OCI-LY1 (cell line): Measurements from ENCODE around the gene WBP2.

Experiments used
- H2AFZ ChIP-seq: fragments of 200-600 bp; sonication (generic), shearing (Covaris generic); 2 replicates; pipeline ENCODE4 v1.6.0; 2014; ENCODE audit warnings: antibody characterized with exemption, mild to moderate bottlenecking, low read length
- H3F3A ChIP-seq: fragments of 200-600 bp; sonication (generic), shearing (Covaris generic); 2 replicates; pipeline ENCODE4 v1.6.0; 2014; ENCODE audit warnings: mild to moderate bottlenecking, antibody characterized with exemption, low read length, moderate library complexity; ENCODE audit not compliant: insufficient read depth
- H3K27ac ChIP-seq: fragments of 200-600 bp; sonication (generic); 2 replicates; pipeline ENCODE4 v1.5.1; 2014; ENCODE audit warnings: low read length, mixed run types, mild to moderate bottlenecking, low read depth; ENCODE audit not compliant: poor library complexity, severe bottlenecking
- H3K27me3 ChIP-seq: fragments of 200-600 bp; sonication (generic); 2 replicates; pipeline ENCODE4 v1.6.0; 2014; ENCODE audit warnings: antibody characterized with exemption, mild to moderate bottlenecking, low read length, moderate library complexity; ENCODE audit not compliant: insufficient read depth
- H3K36me3 ChIP-seq: fragments of 200-600 bp; sonication (generic); 2 replicates; pipeline ENCODE4 v1.6.1; 2014; ENCODE audit warnings: mild to moderate bottlenecking, antibody characterized with exemption, low read length, moderate library complexity, mixed read lengths; ENCODE audit not compliant: insufficient read depth
- H3K4me1 ChIP-seq: fragments of 200-600 bp; sonication (generic); 2 replicates; pipeline ENCODE4 v1.5.1; 2014; ENCODE audit warnings: mild to moderate bottlenecking, low read length, moderate library complexity; ENCODE audit not compliant: insufficient read depth, severe bottlenecking
- H3K4me2 ChIP-seq: fragments of 200-600 bp; sonication (generic), shearing (Covaris generic); 2 replicates; pipeline ENCODE4 v1.6.1; 2014; ENCODE audit warnings: low read length
- H3K4me3 ChIP-seq: fragments of 200-600 bp; sonication (generic); 2 replicates; pipeline ENCODE4 v1.5.1; 2014; ENCODE audit warnings: low read length, low read depth, mild to moderate bottlenecking, mixed read lengths; ENCODE audit not compliant: poor library complexity, severe bottlenecking
- H3K79me2 ChIP-seq: fragments of 200-600 bp; shearing (Covaris generic); 2 replicates; pipeline ENCODE4 v1.6.1; 2016; ENCODE audit warnings: mixed run types, low read length, mixed read lengths; ENCODE audit not compliant: insufficient read depth
- H3K9ac ChIP-seq: fragments of 200-600 bp; sonication (generic), shearing (Covaris generic); 2 replicates; pipeline ENCODE4 v1.6.1; 2014; ENCODE audit warnings: mild to moderate bottlenecking, low read length, mixed read lengths
- H3K9me2 ChIP-seq: fragments of 200-600 bp; sonication (generic), shearing (Covaris generic); 2 replicates; pipeline ENCODE4 v1.6.1; 2014; ENCODE audit warnings: low read depth, mild to moderate bottlenecking, low read length, mixed read lengths
- H3K9me3 ChIP-seq: fragments of 200-600 bp; shearing (Covaris generic); 2 replicates; pipeline ENCODE4 v1.6.1; 2014; ENCODE audit warnings: low read length, mixed read lengths
- H4K20me1 ChIP-seq: fragments of 200-600 bp; sonication (generic), shearing (Covaris generic); 2 replicates; pipeline ENCODE4 v1.6.0; 2016; ENCODE audit warnings: mild to moderate bottlenecking, low read length; ENCODE audit not compliant: insufficient read depth
- CTCF ChIP-seq: fragments of 200-600 bp; sonication (generic), shearing (Covaris generic); IDR thresholded peaks from 2 replicates; pipeline ENCODE4 v1.5.1; 2017; ENCODE audit warnings: mild to moderate bottlenecking, antibody characterized with exemption, low read length, moderate library complexity, mixed read lengths
- EZH2 ChIP-seq: fragments of 200-600 bp; sonication (generic), shearing (Covaris generic); IDR thresholded peaks from 2 replicates; pipeline ENCODE4 v1.8.0; 2017; ENCODE audit warnings: borderline replicate concordance, mixed run types, mild to moderate bottlenecking, antibody characterized with exemption, low read length, moderate library complexity, mixed read lengths

WBP2 gene

GRCh38 chr17:75900691-75901533 lies 45.8 kb upstream of the WBP2 start:
- Histone ChIP-seq H3K27me3 (no peaks in the 10 kb centered on the region), H3F3A (0 out of 2 replicates have a peak, but pooled peaks cover 4% of the 10 kb centered on the region), H2AFZ (no peak overlapping the region), H3K36me3 (peaks cover 42% of the 10 kb centered on the region), H3K9me2 (no peaks in the 10 kb centered on the region), H3K4me1 (peaks cover 31% of the 10 kb centered on the region), H3K9me3 (no peaks in the 10 kb centered on the region), H3K9ac (no peak overlapping the region), H4K20me1 (no peaks in the 10 kb centered on the region), H3K4me2 (no peak overlapping the region), H3K4me3 (no peak overlapping the region), H3K79me2 (peaks cover 5% of the 10 kb centered on the region; the same call in 1 of the 2 replicates), H3K27ac (no peak overlapping the region)
- TF ChIP-seq EZH2 (no peak), CTCF (no peak)

- Histone ChIP-seq H4K20me1 (no peaks in the 10 kb centered on the region), H3K27ac (no peak overlapping the region), H3K9ac (no peak overlapping the region), H3K9me2 (no peaks in the 10 kb centered on the region), H3K4me1 (peaks cover 36% of the 10 kb centered on the region), H3K36me3 (peaks cover 42% of the 10 kb centered on the region), H2AFZ (no peak overlapping the region), H3K4me2 (no peak overlapping the region), H3K4me3 (no peak overlapping the region), H3K79me2 (peaks cover 5% of the 10 kb centered on the region; the same call in 1 of the 2 replicates), H3F3A (0 out of 2 replicates have a peak, but pooled peaks cover 4% of the 10 kb centered on the region), H3K27me3 (no peaks in the 10 kb centered on the region), H3K9me3 (no peaks in the 10 kb centered on the region)
- TF ChIP-seq EZH2 (no peak), CTCF (no peak)
Measured at GRCh38 chr17:75899767-75900468, 44.8 kb upstream of the WBP2 start.

- Histone ChIP-seq H3K4me2 (no peak overlapping the region), H3K9me3 (no peaks in the 10 kb centered on the region), H3K4me1 (peaks cover 38% of the 10 kb centered on the region), H4K20me1 (no peaks in the 10 kb centered on the region), H3K9ac (no peak overlapping the region), H2AFZ (no peak overlapping the region), H3K36me3 (peaks cover 42% of the 10 kb centered on the region), H3F3A (0 out of 2 replicates have a peak, but pooled peaks cover 4% of the 10 kb centered on the region), H3K27ac (no peak overlapping the region), H3K9me2 (no peaks in the 10 kb centered on the region), H3K79me2 (peaks cover 5% of the 10 kb centered on the region; the same call in 1 of the 2 replicates), H3K27me3 (no peaks in the 10 kb centered on the region), H3K4me3 (no peak overlapping the region)
- TF ChIP-seq EZH2 (no peak), CTCF (no peak)
Measured at GRCh38 chr17:75899353-75899752, 44.2 kb upstream of the WBP2 start.
